ENCODE data around the gene DNAJB1. TPM values are rescaled to one million over a fixed set of nuclear protein-coding genes. Genes with fewer than 3 reads are reported as not detected.

Gene DNAJB1
- total RNA-seq, 1 experiment from 2014 or later = 54.5 TPM

DNA sequence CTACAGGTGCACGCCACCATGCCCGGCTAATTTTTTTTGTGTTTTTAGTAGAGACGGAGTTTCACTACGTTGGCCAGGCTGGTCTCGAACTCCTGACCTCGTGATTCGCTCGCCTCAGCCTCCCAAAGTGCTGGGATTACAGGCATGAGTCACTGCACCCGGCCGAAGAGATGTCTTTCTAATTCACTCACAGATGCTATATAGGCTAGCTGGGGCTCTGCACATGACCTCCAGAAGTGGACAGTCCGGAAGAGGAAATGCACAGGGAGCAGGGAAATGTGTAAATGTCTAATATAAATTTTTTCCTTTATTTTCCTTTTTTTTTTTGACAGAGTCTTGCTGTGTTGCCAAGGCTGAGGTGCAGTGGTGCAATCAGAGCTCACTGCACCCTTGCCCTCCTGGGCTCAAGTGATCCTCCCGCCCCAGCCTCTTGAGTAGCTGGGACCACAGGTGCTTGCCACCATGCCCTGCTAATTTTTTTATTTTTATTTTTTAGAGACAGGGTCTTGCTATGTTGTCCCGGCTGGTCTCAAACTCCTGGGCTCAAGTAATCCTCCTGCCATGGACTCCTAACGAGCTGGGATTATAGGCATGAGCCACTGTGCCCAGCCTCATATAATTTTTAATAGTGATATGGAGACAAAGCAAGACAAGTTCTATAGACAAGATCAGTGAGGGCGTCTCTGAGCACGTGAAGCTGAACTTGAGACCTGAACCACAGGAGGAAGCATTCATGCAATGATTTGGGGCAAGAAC lies 30.6 kb downstream of the DNAJB1 start:
- ChIA-PET CTCF (interaction anchor here (0.6 to 2.2 kb wide), 8 partner anchors 8 to 391 kb away, joined by 3 to 11 read pairs (median 4); partner anchors contain the start of gene PKN1), POLR2A (no interaction called here)
- TF ChIP-seq, protein P1, sequence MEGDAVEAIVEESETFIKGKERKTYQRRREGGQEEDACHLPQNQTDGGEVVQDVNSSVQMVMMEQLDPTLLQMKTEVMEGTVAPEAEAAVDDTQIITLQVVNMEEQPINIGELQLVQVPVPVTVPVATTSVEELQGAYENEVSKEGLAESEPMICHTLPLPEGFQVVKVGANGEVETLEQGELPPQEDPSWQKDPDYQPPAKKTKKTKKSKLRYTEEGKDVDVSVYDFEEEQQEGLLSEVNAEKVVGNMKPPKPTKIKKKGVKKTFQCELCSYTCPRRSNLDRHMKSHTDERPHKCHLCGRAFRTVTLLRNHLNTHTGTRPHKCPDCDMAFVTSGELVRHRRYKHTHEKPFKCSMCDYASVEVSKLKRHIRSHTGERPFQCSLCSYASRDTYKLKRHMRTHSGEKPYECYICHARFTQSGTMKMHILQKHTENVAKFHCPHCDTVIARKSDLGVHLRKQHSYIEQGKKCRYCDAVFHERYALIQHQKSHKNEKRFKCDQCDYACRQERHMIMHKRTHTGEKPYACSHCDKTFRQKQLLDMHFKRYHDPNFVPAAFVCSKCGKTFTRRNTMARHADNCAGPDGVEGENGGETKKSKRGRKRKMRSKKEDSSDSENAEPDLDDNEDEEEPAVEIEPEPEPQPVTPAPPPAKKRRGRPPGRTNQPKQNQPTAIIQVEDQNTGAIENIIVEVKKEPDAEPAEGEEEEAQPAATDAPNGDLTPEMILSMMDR (IDR thresholded peaks at IDR 0.05) = no peak
- TF ChIP-seq CBFB (CRISPR knock-in tag; IDR thresholded peaks at IDR 0.05; ENCODE audit: low read depth) (no peak), TCF7 (CRISPR knock-in tag; IDR thresholded peaks at IDR 0.05; ENCODE audit: low read depth) (no peak), ATF6 (CRISPR knock-in tag; IDR thresholded peaks at IDR 0.05) (no peak), ZNF232 (CRISPR knock-in tag; IDR thresholded peaks at IDR 0.05) (no peak), TP53 (CRISPR knock-in tag; IDR thresholded peaks at IDR 0.05) (no peak), GABPB1 (CRISPR knock-in tag; IDR thresholded peaks at IDR 0.05) (no peak), KAT7 (CRISPR knock-in tag; IDR thresholded peaks at IDR 0.05; ENCODE audit: borderline replicate concordance) (no peak), ZNF671 (CRISPR knock-in tag; IDR thresholded peaks at IDR 0.05) (no peak), ERG (CRISPR knock-in tag; IDR thresholded peaks at IDR 0.05) (no peak), GTF2I (CRISPR knock-in tag; conservative IDR thresholded peaks at IDR 0.05) (no peak), SMAD4 (CRISPR knock-in tag; IDR thresholded peaks at IDR 0.05) (no peak), STAT6 (CRISPR knock-in tag; conservative IDR thresholded peaks at IDR 0.05; ENCODE audit: low read depth) (no peak), ZNF416 (CRISPR knock-in tag; IDR thresholded peaks at IDR 0.05) (no peak), MLX (CRISPR knock-in tag; IDR thresholded peaks at IDR 0.05) (no peak)
- TF ChIP-seq, protein P2, sequence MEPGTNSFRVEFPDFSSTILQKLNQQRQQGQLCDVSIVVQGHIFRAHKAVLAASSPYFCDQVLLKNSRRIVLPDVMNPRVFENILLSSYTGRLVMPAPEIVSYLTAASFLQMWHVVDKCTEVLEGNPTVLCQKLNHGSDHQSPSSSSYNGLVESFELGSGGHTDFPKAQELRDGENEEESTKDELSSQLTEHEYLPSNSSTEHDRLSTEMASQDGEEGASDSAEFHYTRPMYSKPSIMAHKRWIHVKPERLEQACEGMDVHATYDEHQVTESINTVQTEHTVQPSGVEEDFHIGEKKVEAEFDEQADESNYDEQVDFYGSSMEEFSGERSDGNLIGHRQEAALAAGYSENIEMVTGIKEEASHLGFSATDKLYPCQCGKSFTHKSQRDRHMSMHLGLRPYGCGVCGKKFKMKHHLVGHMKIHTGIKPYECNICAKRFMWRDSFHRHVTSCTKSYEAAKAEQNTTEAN (CRISPR knock-in tag; IDR thresholded peaks at IDR 0.05) = no peak
- TF ChIP-seq, protein P3, sequence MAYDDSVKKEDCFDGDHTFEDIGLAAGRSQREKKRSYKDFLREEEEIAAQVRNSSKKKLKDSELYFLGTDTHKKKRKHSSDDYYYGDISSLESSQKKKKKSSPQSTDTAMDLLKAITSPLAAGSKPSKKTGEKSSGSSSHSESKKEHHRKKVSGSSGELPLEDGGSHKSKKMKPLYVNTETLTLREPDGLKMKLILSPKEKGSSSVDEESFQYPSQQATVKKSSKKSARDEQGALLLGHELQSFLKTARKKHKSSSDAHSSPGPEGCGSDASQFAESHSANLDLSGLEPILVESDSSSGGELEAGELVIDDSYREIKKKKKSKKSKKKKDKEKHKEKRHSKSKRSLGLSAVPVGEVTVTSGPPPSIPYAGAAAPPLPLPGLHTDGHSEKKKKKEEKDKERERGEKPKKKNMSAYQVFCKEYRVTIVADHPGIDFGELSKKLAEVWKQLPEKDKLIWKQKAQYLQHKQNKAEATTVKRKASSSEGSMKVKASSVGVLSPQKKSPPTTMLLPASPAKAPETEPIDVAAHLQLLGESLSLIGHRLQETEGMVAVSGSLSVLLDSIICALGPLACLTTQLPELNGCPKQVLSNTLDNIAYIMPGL (CRISPR knock-in tag; IDR thresholded peaks at IDR 0.05) = no peak
- TF ChIP-seq, protein P4, sequence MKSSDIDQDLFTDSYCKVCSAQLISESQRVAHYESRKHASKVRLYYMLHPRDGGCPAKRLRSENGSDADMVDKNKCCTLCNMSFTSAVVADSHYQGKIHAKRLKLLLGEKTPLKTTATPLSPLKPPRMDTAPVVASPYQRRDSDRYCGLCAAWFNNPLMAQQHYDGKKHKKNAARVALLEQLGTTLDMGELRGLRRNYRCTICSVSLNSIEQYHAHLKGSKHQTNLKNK (CRISPR knock-in tag; IDR thresholded peaks at IDR 0.05) = no peak
- TF ChIP-seq, protein P5, sequence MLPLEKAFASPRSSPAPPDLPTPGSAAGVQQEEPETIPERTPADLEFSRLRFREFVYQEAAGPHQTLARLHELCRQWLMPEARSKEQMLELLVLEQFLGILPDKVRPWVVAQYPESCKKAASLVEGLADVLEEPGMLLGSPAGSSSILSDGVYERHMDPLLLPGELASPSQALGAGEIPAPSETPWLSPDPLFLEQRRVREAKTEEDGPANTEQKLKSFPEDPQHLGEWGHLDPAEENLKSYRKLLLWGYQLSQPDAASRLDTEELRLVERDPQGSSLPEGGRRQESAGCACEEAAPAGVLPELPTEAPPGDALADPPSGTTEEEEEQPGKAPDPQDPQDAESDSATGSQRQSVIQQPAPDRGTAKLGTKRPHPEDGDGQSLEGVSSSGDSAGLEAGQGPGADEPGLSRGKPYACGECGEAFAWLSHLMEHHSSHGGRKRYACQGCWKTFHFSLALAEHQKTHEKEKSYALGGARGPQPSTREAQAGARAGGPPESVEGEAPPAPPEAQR (CRISPR knock-in tag; IDR thresholded peaks at IDR 0.05) = no peak
- Mint-ChIP-seq H3K27ac (no peak overlapping the region), H3K4me1 (0 out of 2 replicates have a peak, but pooled peaks cover 2% of the 10 kb centered on the region), H3K36me3 (peaks cover 41% of the 10 kb centered on the region), H3K27me3 (ENCODE audit: low read depth) (no peaks in the 10 kb centered on the region), H3K4me3 (no peak overlapping the region), H3K9me3 (no peaks in the 10 kb centered on the region)
- DNase-seq (ENCODE audit: low spot score) = no peak
- no peak for ATAC-seq

All from WTC11 (cell line).